ENCODE data around the gene ZNF594.

DNA sequence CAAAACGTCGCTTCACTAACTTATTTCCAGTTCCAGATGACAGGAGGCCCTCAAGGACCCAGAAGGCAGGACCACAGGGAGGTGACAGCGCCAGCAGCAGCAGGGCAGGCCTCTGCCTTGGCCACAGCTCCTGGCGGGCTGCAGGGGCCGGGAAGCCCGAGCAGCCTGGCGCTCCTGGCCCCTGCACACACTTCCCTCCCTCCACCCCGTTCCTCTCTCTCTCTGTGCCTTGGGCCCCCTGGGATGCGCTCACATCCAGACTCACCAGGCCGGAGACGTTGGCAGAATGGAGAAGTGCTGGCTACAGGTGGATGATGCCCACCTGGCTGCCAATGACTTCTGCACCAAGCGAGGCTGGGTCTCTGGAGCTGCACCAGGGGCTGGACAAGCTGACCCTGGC lies 12.7 kb downstream of the ZNF594 start:
- TF ChIP-seq, protein P1, sequence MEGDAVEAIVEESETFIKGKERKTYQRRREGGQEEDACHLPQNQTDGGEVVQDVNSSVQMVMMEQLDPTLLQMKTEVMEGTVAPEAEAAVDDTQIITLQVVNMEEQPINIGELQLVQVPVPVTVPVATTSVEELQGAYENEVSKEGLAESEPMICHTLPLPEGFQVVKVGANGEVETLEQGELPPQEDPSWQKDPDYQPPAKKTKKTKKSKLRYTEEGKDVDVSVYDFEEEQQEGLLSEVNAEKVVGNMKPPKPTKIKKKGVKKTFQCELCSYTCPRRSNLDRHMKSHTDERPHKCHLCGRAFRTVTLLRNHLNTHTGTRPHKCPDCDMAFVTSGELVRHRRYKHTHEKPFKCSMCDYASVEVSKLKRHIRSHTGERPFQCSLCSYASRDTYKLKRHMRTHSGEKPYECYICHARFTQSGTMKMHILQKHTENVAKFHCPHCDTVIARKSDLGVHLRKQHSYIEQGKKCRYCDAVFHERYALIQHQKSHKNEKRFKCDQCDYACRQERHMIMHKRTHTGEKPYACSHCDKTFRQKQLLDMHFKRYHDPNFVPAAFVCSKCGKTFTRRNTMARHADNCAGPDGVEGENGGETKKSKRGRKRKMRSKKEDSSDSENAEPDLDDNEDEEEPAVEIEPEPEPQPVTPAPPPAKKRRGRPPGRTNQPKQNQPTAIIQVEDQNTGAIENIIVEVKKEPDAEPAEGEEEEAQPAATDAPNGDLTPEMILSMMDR (IDR thresholded peaks at IDR 0.05), result no peak
- TF ChIP-seq EP300 (IDR thresholded peaks at IDR 0.05) (no peak), POLR2A (IDR thresholded peaks at IDR 0.05) (no peak)
